K562 (cell line): ENCODE data around the gene DMBT1. TPM values are rescaled to one million over a fixed set of nuclear protein-coding genes. Genes with fewer than 3 reads are reported as not detected.

ENCODE experiments used
- ATAC-seq: fragments of 200-7000 bp; cut with Tn5 transposase; 3 replicates; pipeline ENCODE4 v1.9.1; 2020; ENCODE audit warnings: moderate library complexity
- BruUV-seq: library from RNA; stranded (reverse); fragments of 400-500 nt; replicated peaks from 2 replicates; lab custom pipeline; 2021; lab: Mats Ljungman, UMichigan
- CTCF ChIA-PET: fragments of 300-600 bp; formaldehyde crosslinking; extraction: SDS; loops from one replicate; lab custom pipeline; 2021; ENCODE audit warnings: low intra/inter-chr PET ratio; lab: Yijun Ruan, JAX
- POLR2A ChIA-PET: fragments of 300-600, 350-650 bp; sonication (Branson Sonifier 250); formaldehyde crosslinking; extraction: SDS; loops from one replicate; lab custom pipeline; 2021; ENCODE audit warnings: antibody characterized with exemption, inconsistent platforms; lab: Yijun Ruan, JAX
- DNase-seq, 4 experiments: peaks; one replicate each; pipeline versions ENCODE4 v3.0.0 to v3.0.0-alpha.2; 2011 to 2018; ENCODE audit warnings: low spot score in 3 of 4, mixed read lengths in 3 of 4; ENCODE audit errors: extremely low read depth in 1 of 4
- FAIRE-seq: peaks from 2 replicates; lab custom pipeline; 2011; peaks lifted over from hg19 to GRCh38; lab: Jason Lieb, UNC
- H2AFZ ChIP-seq: 2 replicates; pipeline ENCODE4 v1.6.0; 2011; ENCODE audit warnings: low read depth, low read length, control low read depth, inconsistent platforms
- H3K27ac ChIP-seq: fragments of 200-600 bp; 3 replicates; pipeline ENCODE4 v1.8.0; 2011; ENCODE audit warnings: low read depth, mild to moderate bottlenecking, control low read depth, inconsistent platforms, low read length, moderate library complexity, mixed read lengths; ENCODE audit errors: extremely low read depth
- H3K27me3 ChIP-seq, 2 experiments: fragments of 300-600 bp in 1 of 2; 2 replicates in 1 of 2; 3 replicates in 1 of 2; pipeline versions ENCODE4 v1.6.0 to v1.8.0; 2011; ENCODE audit warnings: inconsistent platforms in 2 of 2, low read length in 2 of 2, mild to moderate bottlenecking in 1 of 2, mixed read lengths in 1 of 2, moderate library complexity in 1 of 2; ENCODE audit not compliant: control insufficient read depth in 2 of 2, insufficient read depth in 2 of 2
- H3K36me3 ChIP-seq: fragments of 300-600 bp; 3 replicates; pipeline ENCODE4 v1.8.0; 2011; ENCODE audit warnings: mild to moderate bottlenecking, low read length, inconsistent platforms; ENCODE audit not compliant: control insufficient read depth, insufficient read depth
- H3K4me1 ChIP-seq, 2 experiments: fragments of 200-600 bp in 1 of 2; replicated peaks in 1 of 2; 2 replicates in 1 of 2; 3 replicates in 1 of 2; pipeline versions ENCODE4 v1.5.1 to v1.8.0; 2011; ENCODE audit warnings: inconsistent platforms in 2 of 2, low read length in 2 of 2, mild to moderate bottlenecking in 1 of 2, mixed read lengths in 1 of 2, moderate library complexity in 1 of 2; ENCODE audit not compliant: control insufficient read depth in 2 of 2, insufficient read depth in 2 of 2
- H3K4me2 ChIP-seq: 2 replicates; pipeline ENCODE4 v1.6.1; 2011; ENCODE audit warnings: low read length, control low read depth, inconsistent platforms, mixed read lengths; ENCODE audit not compliant: insufficient read depth
- H3K4me3 ChIP-seq: fragments of 200-600 bp; sonication (generic), shearing (Covaris generic); 2 replicates; pipeline ENCODE4 v1.5.1; 2016; ENCODE audit warnings: control low read depth, inconsistent platforms
- H3K79me2 ChIP-seq: fragments of 200-600 bp; 3 replicates; pipeline ENCODE4 v1.8.0; 2011; ENCODE audit warnings: low read length, inconsistent platforms; ENCODE audit not compliant: control insufficient read depth, insufficient read depth
- H3K9ac ChIP-seq, 2 experiments: 2 replicates each; pipeline versions ENCODE4 v1.6.0 to v1.6.1; 2011; ENCODE audit warnings: low read depth in 2 of 2, low read length in 2 of 2, control low read depth in 1 of 2, inconsistent platforms in 1 of 2, mild to moderate bottlenecking in 1 of 2, mixed read lengths in 1 of 2; ENCODE audit not compliant: insufficient read depth in 1 of 2
- H3K9me1 ChIP-seq: one replicate; pipeline ENCODE4 v1.6.0; 2011; ENCODE audit warnings: inconsistent platforms, mild to moderate bottlenecking, low read length, moderate library complexity; ENCODE audit not compliant: control insufficient read depth, insufficient read depth
- H3K9me3 ChIP-seq: replicated peaks from 2 replicates; pipeline ENCODE4 v1.5.1; 2011; ENCODE audit warnings: low read depth, low read length, inconsistent platforms; ENCODE audit not compliant: control insufficient read depth, insufficient read depth
- H4K20me1 ChIP-seq: replicated peaks from 2 replicates; pipeline ENCODE4 v1.6.1; 2011; ENCODE audit warnings: low read length, inconsistent platforms, mixed read lengths; ENCODE audit not compliant: control insufficient read depth, insufficient read depth
- CAMTA2 ChIP-seq: fragments of 250-450 bp; sonication (Bioruptor Pico); conservative IDR thresholded peaks from 2 replicates; pipeline ENCODE4 v1.5.1; 2022
- DACH1 ChIP-seq: fragments of 450-650 bp; IDR thresholded peaks from 2 replicates; pipeline ENCODE4 v1.6.1; 2018; ENCODE audit not compliant: partially characterized antibody
- ETV1 ChIP-seq: fragments of 450-650 bp; conservative IDR thresholded peaks from 2 replicates; pipeline ENCODE4 v1.6.1; 2016; ENCODE audit warnings: missing genetic modification characterization, control low read depth, low read depth, missing compliant biosample characterization
- HNRNPH1 ChIP-seq: fragments of 200-400 bp; formaldehyde crosslinking; optimal IDR thresholded peaks from 2 replicates; pipeline ENCODE3; 2017; ENCODE audit warnings: low read depth, mild to moderate bottlenecking, low read length, moderate library complexity
- KAT8 ChIP-seq: fragments of 450-650 bp; IDR thresholded peaks from 2 replicates; pipeline ENCODE4 v1.6.1; 2016; ENCODE audit warnings: low read depth, mild to moderate bottlenecking
- MEF2D ChIP-seq: conservative IDR thresholded peaks from 2 replicates; pipeline ENCODE4 v1.6.1; 2016; ENCODE audit warnings: low read depth, missing genetic modification characterization, missing compliant biosample characterization
- MTA1 ChIP-seq: fragments of 450-650 bp; IDR thresholded peaks from 2 replicates; pipeline ENCODE4 v1.6.1; 2017; ENCODE audit warnings: borderline replicate concordance
- MYNN ChIP-seq, 2 experiments: sonication (generic); formaldehyde crosslinking in 1 of 2; IDR thresholded peaks; 2 replicates each; pipeline versions ENCODE4 v1.5.0 to v1.6.1; 2016 to 2020; ENCODE audit warnings: antibody characterized with exemption in 1 of 2, missing genetic modification reagents in 1 of 2
- POLR2AphosphoS2 ChIP-seq: IDR thresholded peaks from 2 replicates; pipeline ENCODE4 v1.6.1; 2012; ENCODE audit warnings: low read length, improper control_type of control experiment
- ZNF41 ChIP-seq: fragments of 250-450 bp; sonication (Bioruptor Pico); conservative IDR thresholded peaks from 2 replicates; pipeline ENCODE4 v1.4.0; 2020; ENCODE audit warnings: mild to moderate bottlenecking
- ZNF436 ChIP-seq: fragments of 250-450, 450-650 bp; sonication (Bioruptor Pico); formaldehyde crosslinking; IDR thresholded peaks from 2 replicates; pipeline ENCODE4 v1.7.0; 2020; ENCODE audit warnings: mild to moderate bottlenecking
- WGBS: fragments of 100-300 bp; shearing (Covaris generic); methylation state at CpG from one replicate; pipeline ENCODE4 v1.1.6; 2016; ENCODE audit warnings: low coverage, mixed read lengths; ENCODE audit not compliant: insufficient coverage; ENCODE audit errors: missing lambda C conversion rate; 5-methylcytosine and 5-hydroxymethylcytosine counted together
- in situ Hi-C: fragments of 300-500 bp; cut with MboI; formaldehyde crosslinking; loops from 4 replicates; pipeline ENCODE4 v1.15.0; 2018; ENCODE audit warnings: inconsistent platforms, mixed read lengths
- intact Hi-C: fragments of 100-400 bp; cut with micrococcal nuclease; formaldehyde crosslinking; loops from 2 replicates; pipeline ENCODE4 v1.14.2; 2022
- polyA plus RNA-seq, 8 experiments: library from polyadenylated mRNA; depleted of rRNA in 4 of 8; stranded (reverse) in 5 of 8; unstranded in 3 of 8; fragments of >200 nt; fragmentation: Nextera tagmentation in 2 of 8; fragmentation: Illumina TruSeq in 1 of 8; extraction: Ambion mirVana in 2 of 8; extraction: Trizol in 1 of 8; gene quantifications; 2 replicates each; pipeline versions ENCODE4 v1.2.1 to v1.2.3, GENCODE V29; 2011 to 2014; ENCODE audit warnings: inconsistent platforms in 1 of 8, missing spikeins in 1 of 8
- total RNA-seq, 7 experiments: library from RNA; depleted of rRNA in 6 of 7; stranded (reverse); fragments of >200 nt in 6 of 7; fragmentation: Illumina TruSeq in 2 of 7; extraction: Trizol in 2 of 7; gene quantifications; 2 replicates each; pipeline versions ENCODE4 v1.2.1 to v1.2.3, GENCODE V29; 2011 to 2021; ENCODE audit warnings: low replicate concordance in 1 of 7

DMBT1 gene
- total and polyA plus RNA-seq, 9 of the 15 experiments (the other 6 are each of a cell fraction or from before 2014, with no cell fraction given): 0.01 to 0.07 TPM; not detected in 7

- no peak overlapping the region for H3K4me3 ChIP-seq
- H3K27me3 ChIP-seq: no peaks in the 10 kb centered on the region; a peak in 2 of 5 replicates
- in situ Hi-C loops: no loop called here
- no peak overlapping the region for H3K4me2 ChIP-seq
- H3K79me2 ChIP-seq: no peaks in the 10 kb centered on the region
- no peak overlapping the region for H2AFZ ChIP-seq
- WGBS: 0% methylated on average over 3 of the region's 5 CpGs
- H3K9me3 ChIP-seq: no peaks in the 10 kb centered on the region
- no peaks in the 10 kb centered on the region for H3K36me3 ChIP-seq
- FAIRE-seq (no peak), ATAC-seq (no peak), DNase-seq (no peak)
- no TSS peak for BruUV-seq
- ChIA-PET POLR2A (no interaction called here), CTCF (no interaction called here)
- no peaks in the 10 kb centered on the region for H3K9me1 ChIP-seq
- H4K20me1 ChIP-seq: no peaks in the 10 kb centered on the region
- no peaks in the 10 kb centered on the region for H3K4me1 ChIP-seq
- H3K9ac ChIP-seq: no peak overlapping the region
- no peak overlapping the region for H3K27ac ChIP-seq
- TF ChIP-seq ZNF41 (CRISPR knock-in tag) (no peak), MEF2D (tag) (no peak), KAT8 (no peak), ETV1 (tag) (no peak), DACH1 (no peak), MYNN (IDR thresholded peaks at IDR 0.05) (no peak), MYNN (CRISPR knock-in tag; IDR thresholded peaks at IDR 0.05) (no peak), MTA1 (no peak), CAMTA2 (CRISPR knock-in tag) (no peak), ZNF436 (CRISPR knock-in tag) (no peak), HNRNPH1 (no peak), POLR2AphosphoS2 (no peak)
- intact Hi-C loops: no loop called here
Measured at GRCh38 chr10:122656741-122657140, 96.2 kb downstream of the DMBT1 start.
